GM10266 (cell line): ENCODE measurements around the gene KCNT2.

Experiments
- DNase-seq: peaks from one replicate; pipeline ENCODE4 v3.0.0; 2012; ENCODE audit errors: extremely low spot score
- CTCF ChIP-seq: IDR thresholded peaks from 2 replicates; pipeline ENCODE4 v1.5.1; 2012; ENCODE audit warnings: mild to moderate bottlenecking, low read depth; ENCODE audit not compliant: control insufficient read depth, insufficient read depth; ENCODE audit errors: missing control alignments

The KCNT2 gene

DNA sequence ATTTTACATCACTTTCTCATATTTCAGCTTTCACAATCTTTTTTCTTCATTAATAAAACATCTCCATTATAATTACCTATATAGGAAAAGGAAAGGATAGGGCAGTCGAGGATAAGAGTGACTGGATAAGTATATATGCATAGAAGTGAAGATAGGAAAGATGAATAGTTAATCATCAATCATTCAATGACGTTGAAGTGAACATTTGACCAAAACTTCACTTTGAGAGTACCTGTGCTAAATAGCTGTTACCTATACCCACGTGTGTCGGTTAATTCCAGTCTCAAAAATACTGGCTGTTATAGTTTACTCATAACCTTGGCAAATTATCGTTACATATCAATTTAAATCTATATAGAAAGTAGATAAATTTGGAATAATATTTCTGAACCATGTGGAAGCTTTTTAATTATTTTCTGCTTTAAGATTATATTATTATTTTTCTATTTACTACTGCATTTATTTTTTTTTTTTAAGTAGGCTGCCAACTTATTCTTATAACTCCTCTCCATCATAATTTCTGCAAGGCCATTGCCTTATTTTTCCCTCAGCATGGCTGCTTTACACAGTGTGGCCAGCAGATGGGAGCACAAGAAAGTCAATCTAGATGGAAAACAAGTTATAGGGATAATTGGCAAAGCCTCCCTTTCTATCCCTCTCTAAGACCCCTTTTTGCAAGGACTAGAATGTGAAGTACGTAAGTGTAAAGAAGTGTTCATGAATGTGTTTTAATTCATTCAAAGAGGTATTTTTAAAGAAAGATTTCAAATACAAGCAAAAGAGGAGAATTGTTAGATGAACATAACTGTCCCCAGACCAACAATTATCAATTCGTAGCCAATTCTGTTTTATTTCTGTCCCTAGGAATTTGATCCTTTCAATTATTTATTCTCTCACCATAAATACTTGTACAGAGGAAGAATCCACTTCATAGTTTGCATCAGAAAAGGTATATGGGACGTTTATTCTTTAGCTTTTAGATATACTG, 290.4 kb downstream of the KCNT2 start:
- DNase-seq: no peak
- peak; percentile 39 for TF ChIP-seq CTCF

- DNase-seq: no peak
- TF ChIP-seq CTCF: no peak
Observed at GRCh38 chr1:196312739-196313138, 295.5 kb downstream of the KCNT2 start.

DNA sequence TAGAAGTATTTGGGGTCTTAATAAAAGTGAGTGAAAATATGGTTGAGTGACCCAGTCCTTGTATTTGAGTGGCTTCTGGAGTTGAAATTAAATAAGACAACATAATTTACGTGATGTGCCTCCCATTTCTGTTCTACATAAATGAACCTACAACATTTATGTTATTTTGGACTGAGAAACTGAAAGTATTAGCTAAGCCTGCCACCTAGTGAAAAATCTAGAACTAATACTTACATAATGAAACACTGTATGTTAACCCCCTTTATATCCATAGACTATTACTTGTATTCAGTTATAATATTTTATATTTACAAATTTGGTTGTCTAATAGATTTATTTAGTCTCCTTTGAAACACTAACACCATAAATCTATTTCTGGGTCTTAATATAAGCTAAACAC, 298.9 kb downstream of the KCNT2 start:
- peak; percentile 3 for TF ChIP-seq CTCF
- no peak for DNase-seq

- no peak for TF ChIP-seq CTCF
Observed at GRCh38 chr1:196308176-196308575, 300.1 kb downstream of the KCNT2 start.

DNA sequence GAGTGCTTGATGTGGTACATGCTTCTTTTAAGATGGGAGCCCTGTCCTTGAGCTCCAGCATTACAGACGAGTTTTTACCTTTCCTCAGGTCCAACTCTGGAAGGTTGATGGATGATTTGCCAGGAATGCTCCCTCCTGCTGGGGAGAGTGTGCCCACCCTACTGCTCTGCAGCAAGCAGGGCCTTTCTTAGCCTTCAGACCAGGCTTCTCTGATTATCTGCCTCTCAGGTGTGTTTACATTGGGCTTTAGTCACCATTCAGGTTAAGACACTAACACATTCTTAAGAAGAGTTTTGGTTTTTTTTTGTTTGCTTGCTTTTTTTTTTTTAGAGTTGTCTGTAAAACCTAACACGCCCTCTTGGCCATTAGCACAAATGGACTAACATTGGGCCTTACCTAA, 301.8 kb downstream of the KCNT2 start:
- DNase-seq: no peak
- no peak for TF ChIP-seq CTCF

More at GRCh38 chr1:196308176-196308575, 300.1 kb downstream of the KCNT2 start:
- DNase-seq: no peak

- DNase-seq: no peak
- no peak for TF ChIP-seq CTCF
Observed at GRCh38 chr1:196305216-196305615, 303.0 kb downstream of the KCNT2 start.

DNA sequence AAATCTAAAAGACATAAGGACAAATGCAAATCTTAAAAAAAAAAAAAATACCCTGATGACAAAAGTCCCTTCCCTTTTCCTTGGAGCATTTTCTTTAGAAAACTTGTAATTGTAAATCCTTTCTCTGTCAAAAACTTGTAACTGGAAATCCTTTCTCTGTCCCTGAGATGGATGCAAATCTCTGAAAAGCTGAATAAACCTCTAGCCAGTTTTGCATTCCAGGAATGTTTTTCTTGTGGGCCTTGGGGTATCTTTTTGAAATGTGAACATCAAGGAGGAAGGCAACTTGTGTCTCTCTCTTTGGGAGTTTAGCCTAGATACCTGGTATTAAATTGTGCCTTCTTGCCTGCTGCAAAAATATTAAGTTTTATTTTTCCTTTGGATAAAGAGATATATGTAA, 305.3 kb downstream of the KCNT2 start:
- no peak for DNase-seq
- TF ChIP-seq CTCF: no peak
